ENCODE data around the gene MYOC.

MYOC gene

DNA sequence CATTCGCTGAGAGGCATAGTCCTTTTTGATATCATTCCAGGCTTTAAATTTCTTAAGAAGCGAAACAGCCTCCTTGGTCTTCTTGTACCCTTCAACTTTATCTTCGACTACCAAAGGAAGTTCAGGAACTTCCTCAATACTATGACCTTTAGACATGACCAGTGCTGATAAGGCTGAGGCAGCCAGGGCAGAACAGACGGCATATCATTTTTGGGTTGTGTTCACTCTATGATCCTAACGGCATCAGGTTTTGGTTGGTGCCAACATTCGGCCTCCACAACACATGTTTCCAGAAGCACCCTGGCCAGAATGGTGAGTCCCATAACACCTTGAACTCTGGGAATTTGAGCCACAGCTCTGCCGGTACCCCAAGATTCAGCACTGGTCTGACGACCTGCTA, 31.4 kb upstream of the MYOC start:
- Histone ChIP-seq H3K4me1 (ENCODE audit: insufficient read depth, low read length, severe bottlenecking) (no peaks in the 10 kb centered on the region), H3K9me2 (ENCODE audit: low read depth, low read length) (no peaks in the 10 kb centered on the region), H3K9ac (ENCODE audit: low read length) (no peak overlapping the region), H3K9me3 (ENCODE audit: low read length) (no peaks in the 10 kb centered on the region), H3K4me3 (ENCODE audit: low read depth, low read length, poor library complexity, severe bottlenecking) (no peak overlapping the region), H4K20me1 (ENCODE audit: insufficient read depth, low read length) (no peaks in the 10 kb centered on the region), H3K79me2 (ENCODE audit: insufficient read depth, low read length) (no peaks in the 10 kb centered on the region), H3K36me3 (ENCODE audit: insufficient read depth, low read length) (no peaks in the 10 kb centered on the region), H2AFZ (ENCODE audit: low read length) (no peak overlapping the region), H3K4me2 (ENCODE audit: low read length) (no peak overlapping the region), H3F3A (ENCODE audit: insufficient read depth, low read length) (no peaks in the 10 kb centered on the region), H3K27ac (ENCODE audit: low read depth, low read length, poor library complexity, severe bottlenecking) (no peak overlapping the region), H3K27me3 (ENCODE audit: insufficient read depth, low read length) (no peaks in the 10 kb centered on the region)
- TF ChIP-seq EZH2 (IDR thresholded peaks at IDR 0.05; ENCODE audit: borderline replicate concordance, low read length), result no peak

DNA sequence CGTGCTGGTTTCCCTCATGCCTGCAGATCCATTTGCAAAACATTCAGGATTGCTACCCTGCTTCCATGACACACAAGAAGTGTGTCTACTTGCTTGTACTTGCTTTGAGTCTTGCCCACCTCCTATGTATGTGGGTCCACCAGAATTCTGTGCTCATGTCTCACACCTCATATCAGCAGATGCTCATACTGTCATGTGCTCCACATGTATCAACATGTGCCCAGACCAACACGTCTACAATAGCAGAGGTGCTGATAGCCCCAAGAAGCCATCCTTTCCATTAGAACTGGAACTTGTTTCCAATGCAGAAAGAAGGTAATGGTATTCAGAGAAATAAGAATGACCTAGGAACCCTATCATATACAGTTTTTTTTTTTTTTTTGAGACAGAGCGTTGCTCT, 27.9 kb upstream of the MYOC start:
- no peaks in the 10 kb centered on the region for H3K4me1 ChIP-seq (ENCODE audit: insufficient read depth, low read length, severe bottlenecking)
- no peak overlapping the region for H2AFZ ChIP-seq (ENCODE audit: low read length)
- no peak overlapping the region for H3K9ac ChIP-seq (ENCODE audit: low read length)
- no peaks in the 10 kb centered on the region for H3K9me2 ChIP-seq (ENCODE audit: low read depth, low read length)
- H3K27ac ChIP-seq (ENCODE audit: low read depth, low read length, poor library complexity, severe bottlenecking), result no peak overlapping the region
- H3K4me3 ChIP-seq (ENCODE audit: low read depth, low read length, poor library complexity, severe bottlenecking), result no peak overlapping the region
- no peaks in the 10 kb centered on the region for H4K20me1 ChIP-seq (ENCODE audit: insufficient read depth, low read length)
- H3F3A ChIP-seq (ENCODE audit: insufficient read depth, low read length), result no peaks in the 10 kb centered on the region
- no peak overlapping the region for H3K4me2 ChIP-seq (ENCODE audit: low read length)
- H3K79me2 ChIP-seq (ENCODE audit: insufficient read depth, low read length), result no peaks in the 10 kb centered on the region
- no peaks in the 10 kb centered on the region for H3K9me3 ChIP-seq (ENCODE audit: low read length)
- no peaks in the 10 kb centered on the region for H3K27me3 ChIP-seq (ENCODE audit: insufficient read depth, low read length)
- H3K36me3 ChIP-seq (ENCODE audit: insufficient read depth, low read length), result no peaks in the 10 kb centered on the region
- TF ChIP-seq, protein P1, sequence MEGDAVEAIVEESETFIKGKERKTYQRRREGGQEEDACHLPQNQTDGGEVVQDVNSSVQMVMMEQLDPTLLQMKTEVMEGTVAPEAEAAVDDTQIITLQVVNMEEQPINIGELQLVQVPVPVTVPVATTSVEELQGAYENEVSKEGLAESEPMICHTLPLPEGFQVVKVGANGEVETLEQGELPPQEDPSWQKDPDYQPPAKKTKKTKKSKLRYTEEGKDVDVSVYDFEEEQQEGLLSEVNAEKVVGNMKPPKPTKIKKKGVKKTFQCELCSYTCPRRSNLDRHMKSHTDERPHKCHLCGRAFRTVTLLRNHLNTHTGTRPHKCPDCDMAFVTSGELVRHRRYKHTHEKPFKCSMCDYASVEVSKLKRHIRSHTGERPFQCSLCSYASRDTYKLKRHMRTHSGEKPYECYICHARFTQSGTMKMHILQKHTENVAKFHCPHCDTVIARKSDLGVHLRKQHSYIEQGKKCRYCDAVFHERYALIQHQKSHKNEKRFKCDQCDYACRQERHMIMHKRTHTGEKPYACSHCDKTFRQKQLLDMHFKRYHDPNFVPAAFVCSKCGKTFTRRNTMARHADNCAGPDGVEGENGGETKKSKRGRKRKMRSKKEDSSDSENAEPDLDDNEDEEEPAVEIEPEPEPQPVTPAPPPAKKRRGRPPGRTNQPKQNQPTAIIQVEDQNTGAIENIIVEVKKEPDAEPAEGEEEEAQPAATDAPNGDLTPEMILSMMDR (IDR thresholded peaks at IDR 0.05; ENCODE audit: low read length), result no peak
- TF ChIP-seq EZH2 (IDR thresholded peaks at IDR 0.05; ENCODE audit: borderline replicate concordance, low read length), result no peak

DNA sequence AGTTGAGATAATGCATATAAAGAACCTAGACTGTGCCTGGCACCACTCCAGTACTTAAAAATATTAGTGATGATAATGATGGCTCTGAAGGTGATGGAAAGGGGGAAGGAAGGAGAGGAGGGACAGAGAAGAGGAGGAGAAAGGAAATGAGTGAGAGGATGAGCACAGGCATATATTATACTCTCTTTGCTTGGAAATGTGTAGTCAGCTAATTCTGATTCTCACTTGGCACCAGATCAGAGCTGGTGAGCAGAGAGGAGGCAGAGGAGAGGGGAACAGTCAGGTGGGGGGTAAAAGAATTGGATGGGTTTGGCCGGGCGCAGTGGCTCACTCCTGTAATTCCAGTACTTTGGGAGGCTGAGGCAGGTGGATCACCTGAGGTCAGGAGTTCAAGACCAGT, 24.3 kb upstream of the MYOC start:
- H3K9me2 ChIP-seq (ENCODE audit: low read depth, low read length), result no peaks in the 10 kb centered on the region
- H3K4me2 ChIP-seq (ENCODE audit: low read length), result no peak overlapping the region
- H4K20me1 ChIP-seq (ENCODE audit: insufficient read depth, low read length), result no peaks in the 10 kb centered on the region
- no peaks in the 10 kb centered on the region for H3K27me3 ChIP-seq (ENCODE audit: insufficient read depth, low read length)
- H3K27ac ChIP-seq (ENCODE audit: low read depth, low read length, poor library complexity, severe bottlenecking), result no peak overlapping the region
- no peak for TF ChIP-seq EZH2 (IDR thresholded peaks at IDR 0.05; ENCODE audit: borderline replicate concordance, low read length)
- TF ChIP-seq, protein P1 (IDR thresholded peaks at IDR 0.05; ENCODE audit: low read length), result no peak
- no peaks in the 10 kb centered on the region for H3K9me3 ChIP-seq (ENCODE audit: low read length)
- no peaks in the 10 kb centered on the region for H3F3A ChIP-seq (ENCODE audit: insufficient read depth, low read length)
- H2AFZ ChIP-seq (ENCODE audit: low read length), result no peak overlapping the region
- H3K4me1 ChIP-seq (ENCODE audit: insufficient read depth, low read length, severe bottlenecking), result no peaks in the 10 kb centered on the region
- H3K4me3 ChIP-seq (ENCODE audit: low read depth, low read length, poor library complexity, severe bottlenecking), result no peak overlapping the region
- H3K79me2 ChIP-seq (ENCODE audit: insufficient read depth, low read length), result no peaks in the 10 kb centered on the region
- H3K9ac ChIP-seq (ENCODE audit: low read length), result no peak overlapping the region
- H3K36me3 ChIP-seq (ENCODE audit: insufficient read depth, low read length), result no peaks in the 10 kb centered on the region

All from OCI-LY1 (cell line).